HCT116 (cell line): Measurements from ENCODE around the gene ZBTB20. TPM values are rescaled to one million over a fixed set of nuclear protein-coding genes. Genes with fewer than 3 reads are reported as not detected.
A peak's percentile ranks its signal among the peaks of the same experiment; 100 is the strongest.

Experiments
- ATAC-seq: fragments of 200-7000 bp; cut with Tn5 transposase; 2 replicates; pipeline ENCODE4 v1.9.1; 2020; ENCODE audit warnings: mild to moderate bottlenecking, moderate library complexity
- BruUV-seq: library from RNA; stranded (reverse); fragments of 400-500 nt; replicated peaks from 2 replicates; lab custom pipeline; 2021; lab: Mats Ljungman, UMichigan
- CTCF ChIA-PET: fragments of 300-600 bp; sonication (Branson Sonifier 250); formaldehyde crosslinking; loops from one replicate; lab custom pipeline; 2021; ENCODE audit warnings: antibody characterized with exemption; lab: Charles Lee
- POLR2A ChIA-PET: fragments of 300-600, 350-600 bp; sonication (Branson Sonifier 250); formaldehyde crosslinking; loops from one replicate; lab custom pipeline; 2021; ENCODE audit warnings: antibody characterized with exemption; lab: Charles Lee
- RAD21 ChIA-PET, 2 experiments: fragments of 300-600 bp; sonication (Branson Sonifier 250); formaldehyde crosslinking; loops; one replicate each; lab custom pipeline; 2023; ENCODE audit warnings: low total read pairs in 2 of 2; ENCODE audit not compliant: uncharacterized antibody in 2 of 2, unreplicated experiment in 2 of 2, low non-redundant PET in 1 of 2; lab: Charles Lee
- DNase-seq: peaks from one replicate; pipeline ENCODE4 v3.0.0-alpha.2; 2010; ENCODE audit warnings: low read depth, low spot score
- H2AFZ ChIP-seq: fragments of 200-600 bp; shearing (Covaris generic), sonication (generic); 2 replicates; pipeline ENCODE4 v1.6.1; 2017; ENCODE audit warnings: low read depth, mixed run types, mixed read lengths, antibody characterized with exemption, low read length; ENCODE audit not compliant: poor library complexity, severe bottlenecking
- H3K27ac ChIP-seq: 2 replicates; pipeline ENCODE4 v1.5.1; 2012; ENCODE audit warnings: low read depth, low read length
- H3K27me3 ChIP-seq: fragments of 200-600 bp; sonication (generic); 2 replicates; pipeline ENCODE4 v1.6.1; 2016; ENCODE audit warnings: mixed run types, low read length, mixed read lengths; ENCODE audit not compliant: insufficient read depth
- H3K36me3 ChIP-seq, 2 experiments: fragments of 200-500 bp in 1 of 2; fragments of 200-600 bp in 1 of 2; sonication (Bioruptor generic) in 1 of 2; sonication (generic) in 1 of 2; 2 replicates each; pipeline versions ENCODE4 v1.5.1 to v1.6.1; 2014 to 2016; ENCODE audit warnings: low read length in 2 of 2, inconsistent platforms in 1 of 2, mixed read lengths in 1 of 2, mixed run types in 1 of 2; ENCODE audit not compliant: insufficient read depth in 2 of 2, control insufficient read depth in 1 of 2
- H3K4me1 ChIP-seq, 2 experiments: fragments of 200-600 bp in 1 of 2; sonication (generic) in 1 of 2; 2 replicates each; pipeline versions ENCODE4 v1.5.1 to v1.6.1; 2012 to 2017; ENCODE audit warnings: low read length in 2 of 2, inconsistent platforms in 1 of 2, mild to moderate bottlenecking in 1 of 2, mixed read lengths in 1 of 2, mixed run types in 1 of 2, moderate library complexity in 1 of 2; ENCODE audit not compliant: insufficient read depth in 2 of 2, control insufficient read depth in 1 of 2
- H3K4me2 ChIP-seq: fragments of 200-600 bp; sonication (generic); 2 replicates; pipeline ENCODE4 v1.6.1; 2017; ENCODE audit warnings: mixed run types, low read length, mixed read lengths
- H3K4me3 ChIP-seq, 2 experiments: fragments of 200-600 bp in 1 of 2; sonication (generic) in 1 of 2; replicated peaks in 1 of 2; 2 replicates each; pipeline ENCODE4 v1.5.1; 2011 to 2016; ENCODE audit warnings: low read length in 2 of 2, control low read depth in 1 of 2, low read depth in 1 of 2, mild to moderate bottlenecking in 1 of 2, mixed read lengths in 1 of 2, mixed run types in 1 of 2
- H3K79me2 ChIP-seq: fragments of 200-600 bp; sonication (generic); 2 replicates; pipeline ENCODE4 v1.6.1; 2017; ENCODE audit warnings: mild to moderate bottlenecking, mixed run types, low read length, moderate library complexity, mixed read lengths; ENCODE audit not compliant: insufficient read depth
- H3K9ac ChIP-seq: fragments of 200-600 bp; sonication (generic); 2 replicates; pipeline ENCODE4 v1.6.1; 2016; ENCODE audit warnings: low read length, mixed read lengths
- H3K9me2 ChIP-seq: fragments of 200-600 bp; sonication (generic), shearing (Covaris generic); 2 replicates; pipeline ENCODE4 v1.6.1; 2017; ENCODE audit warnings: mixed run types, mild to moderate bottlenecking, moderate library complexity; ENCODE audit not compliant: insufficient read depth
- H3K9me3 ChIP-seq, 2 experiments: fragments of 200-500 bp in 1 of 2; fragments of 200-600 bp in 1 of 2; sonication (Bioruptor generic) in 1 of 2; sonication (generic) in 1 of 2; 2 replicates each; pipeline ENCODE4 v1.6.1; 2014 to 2017; ENCODE audit warnings: low read length in 2 of 2, mixed read lengths in 2 of 2, inconsistent platforms in 1 of 2, low read depth in 1 of 2, mild to moderate bottlenecking in 1 of 2, mixed run types in 1 of 2, moderate library complexity in 1 of 2; ENCODE audit not compliant: control insufficient read depth in 1 of 2, insufficient read depth in 1 of 2
- H4K20me1 ChIP-seq: fragments of 200-600 bp; sonication (generic), shearing (Covaris generic); 2 replicates; pipeline ENCODE4 v1.6.1; 2017; ENCODE audit warnings: mixed run types, mild to moderate bottlenecking, moderate library complexity; ENCODE audit not compliant: insufficient read depth
- CEBPB ChIP-seq: IDR thresholded peaks from 2 replicates; pipeline ENCODE4 v1.6.1; 2012; ENCODE audit warnings: low read depth
- ELF1 ChIP-seq: IDR thresholded peaks from 2 replicates; pipeline ENCODE4 v1.6.1; 2012; ENCODE audit warnings: low read depth, borderline replicate concordance
- EZH2phosphoT487 ChIP-seq: fragments of 200-600 bp; IDR thresholded peaks from 2 replicates; pipeline ENCODE4 v1.6.1; 2018; ENCODE audit warnings: antibody characterized with exemption, borderline replicate concordance
- POLR2A ChIP-seq: IDR thresholded peaks from 2 replicates; pipeline ENCODE4 v1.7.0; 2011; ENCODE audit warnings: borderline replicate concordance; ENCODE audit not compliant: insufficient read depth, insufficient read length; ENCODE audit errors: extremely low read depth
- POLR2AphosphoS5 ChIP-seq: IDR thresholded peaks from 2 replicates; pipeline ENCODE4 v1.6.1; 2011; ENCODE audit warnings: mild to moderate bottlenecking, low read depth, low read length, moderate library complexity
- RAD21 ChIP-seq: IDR thresholded peaks from 2 replicates; pipeline ENCODE4 v1.6.1; 2012; ENCODE audit warnings: low read depth, mild to moderate bottlenecking
- SRF ChIP-seq: IDR thresholded peaks from 2 replicates; pipeline ENCODE4 v1.6.1; 2012; ENCODE audit warnings: low read depth
- TCF7L2 ChIP-seq: IDR thresholded peaks from 2 replicates; pipeline ENCODE4 v1.7.0; 2011; ENCODE audit warnings: borderline replicate concordance, inconsistent platforms; ENCODE audit not compliant: insufficient read depth, insufficient read length; ENCODE audit errors: extremely low read depth
- ZNF274 ChIP-seq: fragments of 200-500 bp; sonication (Bioruptor generic); IDR thresholded peaks from 2 replicates; pipeline ENCODE4 v1.6.1; 2014; ENCODE audit warnings: mild to moderate bottlenecking, low read depth, low read length, inconsistent platforms
- intact Hi-C: fragments of 100-400 bp; cut with micrococcal nuclease; formaldehyde crosslinking; loops from 2 replicates; pipeline ENCODE4 v1.10.0; 2022
- total RNA-seq: library from RNA; stranded (reverse); gene quantifications from one replicate; pipeline ENCODE4 v1.2.1, GENCODE V29; 2021; ENCODE audit not compliant: unreplicated experiment
- TF ChIP-seq, protein P1 (sequence below): IDR thresholded peaks from 2 replicates; pipeline ENCODE4 v1.6.1; 2011; ENCODE audit warnings: mild to moderate bottlenecking, low read length, moderate library complexity; ENCODE audit not compliant: insufficient replicate concordance; ENCODE audit errors: extremely low read depth
- TF ChIP-seq, protein P2 (sequence below), 3 experiments: fragments of 200-600 bp in 1 of 3; sonication (generic) in 1 of 3; IDR thresholded peaks in 2 of 3; conservative IDR thresholded peaks in 1 of 3; 2 replicates each; pipeline ENCODE4 v1.5.1; 2012 to 2017; ENCODE audit warnings: low read depth in 2 of 3, low read length in 2 of 3, antibody characterized with exemption in 1 of 3, borderline replicate concordance in 1 of 3, control low read depth in 1 of 3, mild to moderate bottlenecking in 1 of 3, mixed read lengths in 1 of 3, mixed run types in 1 of 3, moderate library complexity in 1 of 3; ENCODE audit not compliant: insufficient read depth in 1 of 3

ZBTB20 gene
- total RNA-seq, 1 experiment from 2014 or later = 42.1 TPM

DNA sequence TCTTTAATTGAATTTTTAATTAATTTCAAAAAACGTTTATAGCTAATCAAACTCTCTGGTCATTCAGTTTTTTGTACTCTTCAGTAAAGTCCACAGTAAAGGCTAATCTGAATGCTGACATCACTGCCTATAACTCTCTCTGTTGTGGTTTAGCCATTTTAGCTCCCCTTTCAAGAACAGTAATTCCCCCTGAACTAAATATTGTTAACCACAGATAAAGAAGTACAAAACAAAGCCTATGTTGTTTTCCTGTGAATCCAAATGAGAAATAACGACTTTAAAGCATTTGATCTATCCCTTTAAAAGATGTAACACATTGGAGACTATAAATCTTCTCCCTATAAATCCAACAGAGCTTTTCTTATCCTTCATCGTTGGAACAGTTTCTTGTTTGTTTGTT is 94.2 kb downstream of the ZBTB20 start:
- peak overlapping the region; percentile 12 for H2AFZ ChIP-seq
- POLR2A ChIA-PET = no interaction called here
- no peaks in the 10 kb centered on the region; the same call in 1 of the 2 replicates for H3K9me2 ChIP-seq
- H3K4me1 ChIP-seq = peaks cover 0 to 5% of the 10 kb centered on the region in 2 experiments; a peak in 2 of 4 replicates
- ATAC-seq (no peak; the same call in 1 of the 2 replicates), DNase-seq (no peak)
- H3K9ac ChIP-seq = no peak overlapping the region
- H3K27ac ChIP-seq = no peak overlapping the region
- TF ChIP-seq RAD21 (no peak), TCF7L2 (no peak), EZH2phosphoT487 (no peak), POLR2AphosphoS5 (no peak), CEBPB (no peak), SRF (no peak), POLR2A (no peak), ELF1 (no peak), ZNF274 (no peak)
- TF ChIP-seq, protein P1, sequence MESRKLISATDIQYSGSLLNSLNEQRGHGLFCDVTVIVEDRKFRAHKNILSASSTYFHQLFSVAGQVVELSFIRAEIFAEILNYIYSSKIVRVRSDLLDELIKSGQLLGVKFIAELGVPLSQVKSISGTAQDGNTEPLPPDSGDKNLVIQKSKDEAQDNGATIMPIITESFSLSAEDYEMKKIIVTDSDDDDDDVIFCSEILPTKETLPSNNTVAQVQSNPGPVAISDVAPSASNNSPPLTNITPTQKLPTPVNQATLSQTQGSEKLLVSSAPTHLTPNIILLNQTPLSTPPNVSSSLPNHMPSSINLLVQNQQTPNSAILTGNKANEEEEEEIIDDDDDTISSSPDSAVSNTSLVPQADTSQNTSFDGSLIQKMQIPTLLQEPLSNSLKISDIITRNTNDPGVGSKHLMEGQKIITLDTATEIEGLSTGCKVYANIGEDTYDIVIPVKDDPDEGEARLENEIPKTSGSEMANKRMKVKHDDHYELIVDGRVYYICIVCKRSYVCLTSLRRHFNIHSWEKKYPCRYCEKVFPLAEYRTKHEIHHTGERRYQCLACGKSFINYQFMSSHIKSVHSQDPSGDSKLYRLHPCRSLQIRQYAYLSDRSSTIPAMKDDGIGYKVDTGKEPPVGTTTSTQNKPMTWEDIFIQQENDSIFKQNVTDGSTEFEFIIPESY = no peak
- TF ChIP-seq, protein P2, sequence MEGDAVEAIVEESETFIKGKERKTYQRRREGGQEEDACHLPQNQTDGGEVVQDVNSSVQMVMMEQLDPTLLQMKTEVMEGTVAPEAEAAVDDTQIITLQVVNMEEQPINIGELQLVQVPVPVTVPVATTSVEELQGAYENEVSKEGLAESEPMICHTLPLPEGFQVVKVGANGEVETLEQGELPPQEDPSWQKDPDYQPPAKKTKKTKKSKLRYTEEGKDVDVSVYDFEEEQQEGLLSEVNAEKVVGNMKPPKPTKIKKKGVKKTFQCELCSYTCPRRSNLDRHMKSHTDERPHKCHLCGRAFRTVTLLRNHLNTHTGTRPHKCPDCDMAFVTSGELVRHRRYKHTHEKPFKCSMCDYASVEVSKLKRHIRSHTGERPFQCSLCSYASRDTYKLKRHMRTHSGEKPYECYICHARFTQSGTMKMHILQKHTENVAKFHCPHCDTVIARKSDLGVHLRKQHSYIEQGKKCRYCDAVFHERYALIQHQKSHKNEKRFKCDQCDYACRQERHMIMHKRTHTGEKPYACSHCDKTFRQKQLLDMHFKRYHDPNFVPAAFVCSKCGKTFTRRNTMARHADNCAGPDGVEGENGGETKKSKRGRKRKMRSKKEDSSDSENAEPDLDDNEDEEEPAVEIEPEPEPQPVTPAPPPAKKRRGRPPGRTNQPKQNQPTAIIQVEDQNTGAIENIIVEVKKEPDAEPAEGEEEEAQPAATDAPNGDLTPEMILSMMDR (IDR thresholded peaks at IDR 0.05 in 2 of 3, conservative IDR thresholded peaks at IDR 0.05 in 1 of 3; ENCODE audit: borderline replicate concordance in 1 of 3, insufficient read depth in 1 of 3, low read depth in 2 of 3, low read length in 2 of 3) = no peak
- CTCF ChIA-PET = no interaction called here
- RAD21 ChIA-PET = interaction anchor here in 1 of 2 experiments (0.7 kb wide), 1 partner anchor 19 kb away, joined by 3 read pairs; no protein-coding TSS in a partner anchor
- no peak overlapping the region for H3K4me2 ChIP-seq
- H3K27me3 ChIP-seq = no peaks in the 10 kb centered on the region
- intact Hi-C loops = no loop called here
- no peak overlapping the region for H3K4me3 ChIP-seq
- no peaks in the 10 kb centered on the region for H4K20me1 ChIP-seq
- H3K79me2 ChIP-seq = no peaks in the 10 kb centered on the region
- H3K9me3 ChIP-seq = no peaks in the 10 kb centered on the region
- no TSS peak for BruUV-seq
- no peaks in the 10 kb centered on the region for H3K36me3 ChIP-seq
